IMR-90 (cell line): ENCODE results near the gene STX18.

Source experiments
- BHLHE40 ChIP-seq: fragments of 150-350 bp; IDR thresholded peaks from 2 replicates; pipeline ENCODE4 v1.6.1; 2016; ENCODE audit warnings: mild to moderate bottlenecking, low read depth, low read length
- CEBPB ChIP-seq: IDR thresholded peaks from 2 replicates; pipeline ENCODE4 v1.6.1; 2012; ENCODE audit warnings: low read depth, low read length, improper control_type of control experiment
- FOS ChIP-seq: fragments of 150-350 bp; IDR thresholded peaks from 2 replicates; pipeline ENCODE4 v1.6.1; 2016; ENCODE audit warnings: low read depth, low read length
- MAZ ChIP-seq: IDR thresholded peaks from 2 replicates; pipeline ENCODE4 v1.6.1; 2012; ENCODE audit warnings: low read depth, mild to moderate bottlenecking, low read length, improper control_type of control experiment, moderate library complexity, borderline replicate concordance
- MXI1 ChIP-seq: IDR thresholded peaks from 2 replicates; pipeline ENCODE4 v1.6.1; 2012; ENCODE audit warnings: low read depth, mild to moderate bottlenecking, low read length, moderate library complexity, borderline replicate concordance
- POLR2A ChIP-seq: IDR thresholded peaks from 2 replicates; pipeline ENCODE4 v1.6.1; 2012; ENCODE audit warnings: mild to moderate bottlenecking, low read depth, low read length
- RAD21 ChIP-seq: IDR thresholded peaks from 2 replicates; pipeline ENCODE4 v1.6.1; 2012; ENCODE audit warnings: low read length, improper control_type of control experiment
- RFX5 ChIP-seq: IDR thresholded peaks from 2 replicates; pipeline ENCODE4 v1.8.0; 2012; ENCODE audit warnings: low read depth, mild to moderate bottlenecking, low read length, moderate library complexity
- TF ChIP-seq, protein P1 (sequence below): conservative IDR thresholded peaks from 2 replicates; pipeline ENCODE4 v1.5.1; 2012; ENCODE audit warnings: mild to moderate bottlenecking, low read depth, low read length, improper control_type of control experiment

DNA sequence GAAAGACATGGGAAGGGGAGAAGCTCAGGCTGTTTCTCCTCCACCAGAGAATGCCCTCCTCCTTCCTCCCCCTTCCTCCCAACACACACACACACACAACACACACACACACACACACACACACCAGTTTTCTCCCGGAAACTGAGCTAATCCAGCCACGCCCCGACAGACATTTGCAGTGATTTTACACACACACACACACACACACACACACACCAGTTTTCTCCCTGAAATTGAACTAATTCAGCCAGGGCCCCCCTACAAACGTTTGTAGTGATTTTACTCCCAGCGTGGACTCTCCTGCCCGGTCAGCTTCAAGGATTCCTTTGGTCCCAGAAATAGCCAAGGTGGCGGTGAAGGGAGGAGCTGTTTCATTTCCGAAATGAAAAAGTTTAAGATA is 32.9 kb upstream of the STX18 start:
- TF ChIP-seq, protein P1, sequence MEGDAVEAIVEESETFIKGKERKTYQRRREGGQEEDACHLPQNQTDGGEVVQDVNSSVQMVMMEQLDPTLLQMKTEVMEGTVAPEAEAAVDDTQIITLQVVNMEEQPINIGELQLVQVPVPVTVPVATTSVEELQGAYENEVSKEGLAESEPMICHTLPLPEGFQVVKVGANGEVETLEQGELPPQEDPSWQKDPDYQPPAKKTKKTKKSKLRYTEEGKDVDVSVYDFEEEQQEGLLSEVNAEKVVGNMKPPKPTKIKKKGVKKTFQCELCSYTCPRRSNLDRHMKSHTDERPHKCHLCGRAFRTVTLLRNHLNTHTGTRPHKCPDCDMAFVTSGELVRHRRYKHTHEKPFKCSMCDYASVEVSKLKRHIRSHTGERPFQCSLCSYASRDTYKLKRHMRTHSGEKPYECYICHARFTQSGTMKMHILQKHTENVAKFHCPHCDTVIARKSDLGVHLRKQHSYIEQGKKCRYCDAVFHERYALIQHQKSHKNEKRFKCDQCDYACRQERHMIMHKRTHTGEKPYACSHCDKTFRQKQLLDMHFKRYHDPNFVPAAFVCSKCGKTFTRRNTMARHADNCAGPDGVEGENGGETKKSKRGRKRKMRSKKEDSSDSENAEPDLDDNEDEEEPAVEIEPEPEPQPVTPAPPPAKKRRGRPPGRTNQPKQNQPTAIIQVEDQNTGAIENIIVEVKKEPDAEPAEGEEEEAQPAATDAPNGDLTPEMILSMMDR: no peak
- TF ChIP-seq RAD21 (no peak), FOS (no peak), POLR2A (no peak), CEBPB (no peak), MAZ (no peak), RFX5 (no peak), MXI1 (no peak), BHLHE40 (no peak)
